SK-N-SH (cell line): Measurements from ENCODE around the gene U2SURP. TPM values are rescaled to one million over a fixed set of nuclear protein-coding genes. Genes with fewer than 3 reads are reported as not detected.

ENCODE experiments used
- CTCF ChIA-PET: fragments of 300-600, 350-600 bp; formaldehyde crosslinking; extraction: SDS; loops from one replicate; lab custom pipeline; 2021; lab: Yijun Ruan, JAX
- POLR2A ChIA-PET: fragments of 350-600 bp; sonication (Branson Sonifier 250); formaldehyde crosslinking; extraction: SDS; loops from one replicate; lab custom pipeline; 2020; ENCODE audit warnings: antibody characterized with exemption, inconsistent platforms; lab: Yijun Ruan, JAX
- DNase-seq: peaks from one replicate; pipeline ENCODE4 v3.0.0; 2012
- H2AFZ ChIP-seq: fragments of 200-600 bp; sonication (generic); 2 replicates; pipeline ENCODE4 v1.8.1; 2016; ENCODE audit warnings: antibody characterized with exemption, mild to moderate bottlenecking, low read depth
- H3F3A ChIP-seq: fragments of 200-600 bp; sonication (generic); replicated peaks from 2 replicates; pipeline ENCODE3; 2016; ENCODE audit warnings: antibody characterized with exemption, mild to moderate bottlenecking; ENCODE audit not compliant: insufficient read depth
- H3K27ac ChIP-seq, 2 experiments: fragments of 200-500 bp in 1 of 2; fragments of 200-600 bp in 1 of 2; sonication (Bioruptor generic) in 1 of 2; sonication (generic), shearing (Covaris generic) in 1 of 2; 2 replicates each; pipeline versions ENCODE4 v1.5.1 to v1.6.1; 2014 to 2016; ENCODE audit warnings: low read depth in 2 of 2, inconsistent platforms in 1 of 2, low read length in 1 of 2, mild to moderate bottlenecking in 1 of 2, mixed read lengths in 1 of 2
- H3K27me3 ChIP-seq: fragments of 200-600 bp; sonication (generic), shearing (Covaris generic); 2 replicates; pipeline ENCODE4 v1.6.1; 2016; ENCODE audit warnings: mixed run types; ENCODE audit not compliant: insufficient read depth
- H3K36me3 ChIP-seq, 2 experiments: fragments of 200-500 bp in 1 of 2; fragments of 200-600 bp in 1 of 2; sonication (Bioruptor generic) in 1 of 2; sonication (generic) in 1 of 2; replicated peaks in 1 of 2; 2 replicates each; pipeline versions ENCODE3 to v1.5.1; 2014 to 2016; ENCODE audit warnings: low read length in 1 of 2, mild to moderate bottlenecking in 1 of 2; ENCODE audit not compliant: insufficient read depth in 2 of 2, control insufficient read depth in 1 of 2
- H3K4me1 ChIP-seq, 2 experiments: fragments of 200-500 bp in 1 of 2; fragments of 200-600 bp in 1 of 2; sonication (Bioruptor generic) in 1 of 2; sonication (generic), shearing (Covaris generic) in 1 of 2; 2 replicates each; pipeline versions ENCODE4 v1.5.1 to v1.6.1; 2014 to 2016; ENCODE audit warnings: low read depth in 1 of 2, low read length in 1 of 2, mixed run types in 1 of 2; ENCODE audit not compliant: insufficient read depth in 2 of 2, control insufficient read depth in 1 of 2
- H3K4me2 ChIP-seq: fragments of 200-600 bp; sonication (generic), shearing (Covaris generic); 2 replicates; pipeline ENCODE4 v1.6.1; 2017; ENCODE audit warnings: mixed run types
- H3K4me3 ChIP-seq, 2 experiments: fragments of 200-500 bp in 1 of 2; fragments of 200-600 bp in 1 of 2; sonication (Bioruptor generic) in 1 of 2; sonication (generic), shearing (Covaris generic) in 1 of 2; 2 replicates each; pipeline versions ENCODE4 v1.5.1 to v1.8.1; 2014 to 2016; ENCODE audit warnings: low read depth in 2 of 2, inconsistent platforms in 1 of 2, low read length in 1 of 2, mild to moderate bottlenecking in 1 of 2, mixed read lengths in 1 of 2, moderate library complexity in 1 of 2
- H3K79me2 ChIP-seq: fragments of 200-600 bp; sonication (generic); 2 replicates; pipeline ENCODE4 v1.8.1; 2017; ENCODE audit warnings: mild to moderate bottlenecking; ENCODE audit not compliant: insufficient read depth
- H3K9ac ChIP-seq: fragments of 200-600 bp; sonication (generic); 2 replicates; pipeline ENCODE4 v1.6.1; 2017; ENCODE audit warnings: mixed run types
- H3K9me2 ChIP-seq: fragments of 200-600 bp; sonication (generic); 2 replicates; pipeline ENCODE4 v1.6.1; 2017; ENCODE audit warnings: mixed run types
- H3K9me3 ChIP-seq: fragments of 200-600 bp; sonication (generic); 2 replicates; pipeline ENCODE4 v1.6.1; 2017; ENCODE audit warnings: mixed run types, mild to moderate bottlenecking, moderate library complexity
- H4K20me1 ChIP-seq: fragments of 200-600 bp; sonication (generic); 2 replicates; pipeline ENCODE4 v1.6.1; 2017; ENCODE audit warnings: mild to moderate bottlenecking, mixed run types; ENCODE audit not compliant: insufficient read depth
- FOXJ3 ChIP-seq: sonication (generic); formaldehyde crosslinking; IDR thresholded peaks from 2 replicates; pipeline ENCODE4 v1.5.1; 2020; ENCODE audit warnings: mild to moderate bottlenecking, missing genetic modification reagents
- FOXM1 ChIP-seq: IDR thresholded peaks from 2 replicates; pipeline ENCODE4 v1.4.0; 2012; ENCODE audit warnings: low read depth, mild to moderate bottlenecking
- GABPA ChIP-seq: IDR thresholded peaks from 2 replicates; pipeline ENCODE4 v1.4.0; 2012; ENCODE audit warnings: low read depth, mild to moderate bottlenecking
- NRF1 ChIP-seq: IDR thresholded peaks from 2 replicates; pipeline ENCODE4 v1.6.1; 2012; ENCODE audit warnings: low read depth, mild to moderate bottlenecking, low read length
- RAD21 ChIP-seq: IDR thresholded peaks from 2 replicates; pipeline ENCODE4 v1.6.1; 2012; ENCODE audit warnings: mild to moderate bottlenecking, low read length
- RXRA ChIP-seq: IDR thresholded peaks from 2 replicates; pipeline ENCODE4 v1.4.0; 2012; ENCODE audit warnings: low read depth, mild to moderate bottlenecking, borderline replicate concordance
- SIN3A ChIP-seq: IDR thresholded peaks from 2 replicates; pipeline ENCODE4 v1.6.1; 2012; ENCODE audit warnings: low read depth, mild to moderate bottlenecking, low read length, moderate library complexity, borderline replicate concordance
- SMC3 ChIP-seq: IDR thresholded peaks from 2 replicates; pipeline ENCODE4 v1.6.1; 2012; ENCODE audit warnings: low read depth, low read length, improper control_type of control experiment
- YY1 ChIP-seq: IDR thresholded peaks from 2 replicates; pipeline ENCODE4 v1.4.0; 2012; ENCODE audit warnings: low read depth, mild to moderate bottlenecking
- WGBS: methylation state at CpG from one replicate; pipeline ENCODE4 v1.1.6; 2017; ENCODE audit warnings: low lambda C conversion rate; 5-methylcytosine and 5-hydroxymethylcytosine counted together
- polyA plus RNA-seq, 3 experiments: library from polyadenylated mRNA; depleted of rRNA; stranded (reverse); fragments of >200 nt; gene quantifications; 2 replicates each; pipeline ENCODE4 v1.2.3, GENCODE V29; 2012
- TF ChIP-seq, protein P1 (sequence below): fragments of 150-350 bp; IDR thresholded peaks from 2 replicates; pipeline ENCODE4 v1.6.1; 2016; ENCODE audit warnings: mild to moderate bottlenecking, low read depth, low read length

U2SURP gene
- polyA plus RNA-seq, 1 of the 3 experiments (the other 2 are of a cell fraction): 10.9 TPM

GRCh38 chr3:143084856-143085731, 83.7 kb downstream of the U2SURP start:
- Histone ChIP-seq H3K27ac (no peak overlapping the region), H3K9ac (no peak overlapping the region), H3K9me3 (no peaks in the 10 kb centered on the region), H3K4me2 (no peak overlapping the region), H3K9me2 (no peaks in the 10 kb centered on the region), H2AFZ (peak overlapping the region; percentile 65; the same call in 1 of the 2 replicates), H3K4me1 (no peaks in the 10 kb centered on the region; a peak in 1 of 4 replicates), H3K27me3 (no peaks in the 10 kb centered on the region; the same call in 1 of the 2 replicates), H3K4me3 (no peak overlapping the region), H3F3A (no peaks in the 10 kb centered on the region), H4K20me1 (no peaks in the 10 kb centered on the region), H3K36me3 (no peaks in the 10 kb centered on the region), H3K79me2 (no peaks in the 10 kb centered on the region)
- CTCF ChIA-PET: no interaction called here
- TF ChIP-seq RXRA (no peak), FOXJ3 (no peak), RAD21 (no peak), GABPA (no peak)
- TF ChIP-seq, protein P1, sequence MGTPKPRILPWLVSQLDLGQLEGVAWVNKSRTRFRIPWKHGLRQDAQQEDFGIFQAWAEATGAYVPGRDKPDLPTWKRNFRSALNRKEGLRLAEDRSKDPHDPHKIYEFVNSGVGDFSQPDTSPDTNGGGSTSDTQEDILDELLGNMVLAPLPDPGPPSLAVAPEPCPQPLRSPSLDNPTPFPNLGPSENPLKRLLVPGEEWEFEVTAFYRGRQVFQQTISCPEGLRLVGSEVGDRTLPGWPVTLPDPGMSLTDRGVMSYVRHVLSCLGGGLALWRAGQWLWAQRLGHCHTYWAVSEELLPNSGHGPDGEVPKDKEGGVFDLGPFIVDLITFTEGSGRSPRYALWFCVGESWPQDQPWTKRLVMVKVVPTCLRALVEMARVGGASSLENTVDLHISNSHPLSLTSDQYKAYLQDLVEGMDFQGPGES: no peak
- POLR2A ChIA-PET: no interaction called here
- 76% methylated on average over 17 of the region's 17 CpGs for WGBS
- DNase-seq: no peak

DNA sequence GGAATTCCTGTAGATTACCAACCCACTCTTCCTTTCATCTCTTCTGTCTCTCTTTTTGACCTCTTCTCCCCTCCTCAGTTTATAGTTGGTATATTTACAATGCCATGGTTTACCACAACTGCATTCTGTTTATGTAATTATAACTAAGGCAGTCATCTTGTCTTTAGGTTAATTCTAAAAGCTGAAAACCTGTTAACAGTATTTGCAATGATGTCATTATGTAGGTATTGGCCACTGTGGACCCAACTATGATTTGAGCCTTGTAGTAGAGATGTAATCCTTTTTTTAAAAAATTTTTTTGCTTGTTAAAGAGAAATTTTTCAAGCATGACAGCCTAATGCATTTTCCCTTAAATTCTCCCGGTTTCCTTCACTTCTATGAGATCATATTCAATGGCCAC, 87.5 kb downstream of the U2SURP start:
- Histone ChIP-seq H3K9me3 (no peaks in the 10 kb centered on the region), H3F3A (no peaks in the 10 kb centered on the region), H3K36me3 (no peaks in the 10 kb centered on the region), H3K27ac (no peak overlapping the region), H3K4me3 (no peak overlapping the region), H3K4me2 (no peak overlapping the region), H3K27me3 (no peaks in the 10 kb centered on the region; the same call in 1 of the 2 replicates), H3K9me2 (no peaks in the 10 kb centered on the region), H2AFZ (no peak overlapping the region), H3K9ac (no peak overlapping the region), H4K20me1 (no peaks in the 10 kb centered on the region), H3K4me1 (peaks cover 0 to 10% of the 10 kb centered on the region in 2 experiments; a peak in 2 of 4 replicates), H3K79me2 (no peaks in the 10 kb centered on the region)
- 5% methylated on average over 1 of the region's 1 CpG for WGBS
- no peak for DNase-seq
- TF ChIP-seq FOXM1 (no peak), YY1 (no peak), NRF1 (no peak), SMC3 (no peak), SIN3A (no peak)
- TF ChIP-seq, protein P1: no peak
- POLR2A ChIA-PET: no interaction called here
- CTCF ChIA-PET: no interaction called here
